Activated CD8-positive, alpha-beta memory T cell treated with anti-CD3 and anti-CD28 coated beads, Interleukin-2, amount 50 U/mL, for 24 hours (primary cell): Measurements from ENCODE around the gene SPACA1.
"Not testable (repeated sequence)": the region's sequence is repeated elsewhere in the genome, so short reads cannot be mapped to it uniquely, and the experiment has no call there.

Experiments used
- DNase-seq: peaks from one replicate; pipeline ENCODE4 v3.0.0-alpha.2; 2020; ENCODE audit errors: extremely low read depth

SPACA1 gene, protein sequence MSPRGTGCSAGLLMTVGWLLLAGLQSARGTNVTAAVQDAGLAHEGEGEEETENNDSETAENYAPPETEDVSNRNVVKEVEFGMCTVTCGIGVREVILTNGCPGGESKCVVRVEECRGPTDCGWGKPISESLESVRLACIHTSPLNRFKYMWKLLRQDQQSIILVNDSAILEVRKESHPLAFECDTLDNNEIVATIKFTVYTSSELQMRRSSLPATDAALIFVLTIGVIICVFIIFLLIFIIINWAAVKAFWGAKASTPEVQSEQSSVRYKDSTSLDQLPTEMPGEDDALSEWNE

DNA sequence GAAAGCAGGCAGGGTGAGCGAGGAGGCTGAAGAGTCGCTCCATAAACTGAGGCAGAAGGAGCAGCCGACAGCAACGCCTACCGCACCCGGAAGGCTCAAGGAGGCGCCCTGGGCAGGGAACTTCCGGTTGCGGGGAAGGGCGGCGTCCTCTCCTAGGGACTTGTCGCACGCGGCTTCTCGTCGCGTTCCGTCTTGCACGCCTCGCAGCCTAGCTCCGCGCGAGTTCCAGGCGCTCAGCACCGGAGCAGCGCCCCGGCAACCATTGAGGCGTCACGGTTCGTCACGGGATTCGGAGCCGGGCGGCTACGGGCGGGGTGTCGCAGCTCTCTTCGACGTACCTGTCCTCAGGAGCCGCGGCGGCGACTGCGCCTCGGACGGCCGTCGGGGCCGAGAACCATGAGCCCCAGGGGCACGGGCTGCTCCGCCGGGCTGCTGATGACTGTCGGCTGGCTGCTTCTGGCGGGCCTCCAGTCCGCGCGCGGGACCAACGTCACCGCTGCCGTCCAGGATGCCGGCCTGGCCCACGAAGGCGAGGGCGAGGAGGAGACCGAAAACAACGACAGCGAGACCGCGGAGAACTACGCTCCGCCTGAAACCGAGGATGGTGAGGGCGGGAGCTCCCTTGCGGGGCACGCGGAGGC, at the start of gene SPACA1:
Gene SPACA1 (plus strand): TSS at position 332 of the 641 bp plus-strand sequence. CDS start 65 bp downstream, at position 397.
- no peak for DNase-seq

DNA sequence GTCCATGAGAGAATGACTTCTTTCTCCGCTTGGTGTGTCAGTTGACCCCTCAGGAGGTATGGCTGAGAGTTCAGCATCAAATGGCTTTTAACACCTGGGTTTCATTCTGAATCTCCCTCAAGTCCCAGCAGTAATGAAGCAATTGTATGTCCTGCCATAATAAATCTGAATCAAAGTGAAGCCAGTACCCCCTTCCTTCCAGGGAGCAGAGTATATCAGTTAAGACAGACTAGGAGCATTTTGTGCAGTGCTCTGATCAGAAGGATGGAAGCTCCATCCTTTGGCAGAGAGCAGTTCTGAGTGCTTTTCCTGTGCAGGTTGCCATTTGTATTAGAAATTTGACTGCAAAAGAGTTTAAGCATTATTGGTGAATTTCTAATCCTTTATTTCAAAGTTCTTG, 46.9 kb upstream of the SPACA1 start:
- DNase-seq = no peak

DNA sequence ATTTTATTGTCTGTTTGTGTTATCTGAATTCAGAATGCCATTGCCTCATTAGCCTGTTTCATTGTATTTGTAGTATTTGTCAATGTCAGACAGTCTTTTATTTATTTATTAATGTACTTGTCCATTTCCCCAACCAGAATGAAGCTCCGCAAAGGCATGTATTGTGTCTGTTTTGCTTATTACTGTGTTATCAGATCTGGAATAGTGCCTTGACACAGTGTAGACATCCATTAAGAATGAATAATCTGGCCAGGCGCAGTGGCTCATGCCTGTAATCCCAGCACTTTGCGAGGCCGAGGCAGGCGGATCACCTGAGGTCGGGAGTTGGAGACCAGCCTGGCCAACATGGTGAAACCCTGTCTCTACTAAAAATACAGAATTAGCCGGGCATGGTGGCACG, 46.4 kb upstream of the SPACA1 start:
- not testable (repeated sequence) for DNase-seq

DNA sequence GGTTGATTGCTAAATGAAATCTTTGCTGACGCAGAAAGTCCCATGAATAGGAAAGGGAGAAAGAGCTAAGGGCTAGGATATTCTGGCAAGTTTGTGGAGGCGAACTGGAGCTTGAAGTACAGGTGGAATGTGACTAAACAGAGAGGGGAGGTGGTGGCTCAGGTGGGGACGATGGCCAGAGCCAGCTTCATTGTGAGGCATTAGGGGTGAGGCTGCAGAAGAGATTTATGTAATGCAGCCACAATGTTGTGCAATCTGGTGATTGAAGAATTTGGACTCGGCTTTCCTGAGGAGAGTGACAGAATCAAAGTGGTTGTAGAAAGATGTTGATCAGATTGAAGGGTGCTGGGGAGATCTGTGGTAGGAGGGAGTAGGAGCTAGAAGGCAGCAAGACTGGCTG, 42.9 kb upstream of the SPACA1 start:
- no peak for DNase-seq

DNA sequence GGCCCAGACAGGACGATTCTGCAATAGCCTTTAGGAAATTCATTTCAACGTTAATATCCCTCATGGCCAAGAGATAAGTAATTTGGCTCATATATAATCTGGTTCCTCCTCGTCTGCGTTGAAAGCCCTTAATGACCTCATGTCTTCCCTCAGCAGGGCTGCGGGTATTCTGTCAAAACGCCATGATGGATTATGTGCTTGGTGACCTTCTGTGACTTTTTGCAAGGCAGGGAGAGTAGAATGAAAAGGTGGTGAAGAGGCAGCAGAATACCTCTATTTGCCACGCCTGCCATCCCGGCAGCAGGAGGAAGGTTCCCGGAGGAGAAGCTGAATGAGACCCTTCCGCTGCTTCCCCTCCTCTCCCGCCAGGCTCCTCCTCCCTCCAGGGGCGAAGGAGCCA, 41.1 kb upstream of the SPACA1 start:
- no peak for DNase-seq

DNA sequence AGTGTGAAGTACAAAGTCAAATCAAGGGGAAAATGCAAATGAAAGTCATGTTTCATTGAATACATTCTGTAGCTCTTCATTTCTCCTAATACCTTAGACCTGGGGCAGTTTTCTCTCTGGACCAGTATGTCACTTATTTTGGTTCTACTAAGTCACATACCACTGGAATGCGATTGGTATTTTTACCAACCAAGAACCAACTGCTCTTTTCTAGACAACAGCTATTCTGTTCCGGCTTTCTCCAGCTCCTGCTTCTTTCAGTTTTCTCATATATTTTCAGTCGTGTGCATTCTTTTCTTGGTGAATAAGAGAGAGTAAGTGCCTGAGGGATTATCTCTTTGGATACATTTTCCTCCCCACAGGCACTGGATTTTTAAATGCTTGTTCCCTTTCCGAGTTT, 39.2 kb upstream of the SPACA1 start:
- no peak for DNase-seq

DNA sequence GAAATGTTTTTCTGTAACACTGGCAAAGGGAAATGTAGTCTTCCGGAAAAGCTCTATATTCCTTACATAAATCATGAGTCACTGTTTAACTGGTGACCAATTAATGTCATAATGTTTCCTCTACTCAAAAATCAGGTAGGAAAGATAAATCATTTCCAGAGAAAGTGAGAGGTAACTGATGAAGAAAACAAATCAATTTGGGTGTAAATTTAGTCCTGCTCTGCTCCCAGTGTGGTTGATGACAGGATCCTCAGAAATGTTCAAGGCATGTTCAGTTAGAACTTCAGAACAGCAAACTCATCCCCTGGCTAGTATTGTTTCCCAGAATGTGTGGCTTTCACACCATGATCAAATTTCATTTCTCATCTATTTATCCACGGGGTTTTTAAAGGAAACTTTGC, 38.8 kb upstream of the SPACA1 start:
- DNase-seq = no peak

DNA sequence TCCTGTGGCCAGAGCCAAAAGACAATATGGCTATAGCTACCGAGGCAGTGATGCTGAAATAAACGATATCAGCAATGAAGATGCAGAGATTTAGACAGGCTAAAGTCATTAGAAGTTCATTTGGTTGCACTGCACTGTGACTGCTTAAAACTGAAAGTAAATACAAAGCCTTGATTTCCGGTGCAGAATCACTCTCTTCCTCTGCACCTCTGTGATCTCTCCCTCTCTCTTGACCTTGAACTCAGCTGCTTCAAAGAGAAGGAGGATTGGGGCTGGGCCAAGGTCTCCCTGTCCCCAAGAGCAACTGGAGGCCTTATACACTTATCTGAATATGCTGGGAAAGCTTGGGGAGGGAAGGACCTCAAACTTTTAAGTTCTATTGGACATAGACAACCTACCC, 34.6 kb upstream of the SPACA1 start:
- DNase-seq = no peak

DNA sequence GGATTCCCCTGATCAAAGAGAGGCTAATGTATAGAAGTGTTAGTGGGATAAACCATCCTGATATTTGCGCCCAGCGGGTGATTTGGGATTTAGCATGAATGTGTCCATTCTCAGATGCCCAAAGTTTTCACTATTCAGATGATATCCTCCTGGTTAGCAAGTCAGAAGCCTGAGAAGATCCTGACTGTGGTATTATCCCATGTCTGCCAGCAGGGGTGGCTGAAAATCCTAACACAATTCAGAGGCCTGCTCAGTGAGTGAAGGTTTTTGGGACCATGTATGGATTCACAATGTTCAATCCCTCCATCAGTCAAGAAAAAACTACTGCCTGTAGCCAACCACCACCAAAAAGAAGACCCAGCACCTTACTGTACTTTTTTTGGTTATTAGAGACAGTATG, 34.1 kb upstream of the SPACA1 start:
- no peak for DNase-seq

DNA sequence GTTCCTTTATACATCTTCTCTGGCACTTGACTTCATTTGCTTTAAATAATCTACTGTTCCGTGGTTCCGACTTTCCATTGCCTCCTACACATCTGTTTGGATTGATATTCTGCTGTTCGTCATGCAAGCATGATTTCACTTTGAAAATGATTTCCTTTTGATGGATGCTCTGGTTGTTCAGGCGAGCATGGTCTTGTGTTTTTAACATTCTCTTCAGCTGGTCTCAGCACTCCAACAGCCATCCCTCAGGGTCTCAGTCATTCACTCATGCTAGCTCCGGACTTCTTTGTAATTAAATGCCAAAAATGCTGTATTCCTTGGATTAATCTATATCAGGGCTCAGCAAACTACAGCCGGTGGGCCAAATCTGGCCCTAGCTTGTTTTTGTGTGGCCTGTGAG, 27.2 kb upstream of the SPACA1 start:
- no peak for DNase-seq

DNA sequence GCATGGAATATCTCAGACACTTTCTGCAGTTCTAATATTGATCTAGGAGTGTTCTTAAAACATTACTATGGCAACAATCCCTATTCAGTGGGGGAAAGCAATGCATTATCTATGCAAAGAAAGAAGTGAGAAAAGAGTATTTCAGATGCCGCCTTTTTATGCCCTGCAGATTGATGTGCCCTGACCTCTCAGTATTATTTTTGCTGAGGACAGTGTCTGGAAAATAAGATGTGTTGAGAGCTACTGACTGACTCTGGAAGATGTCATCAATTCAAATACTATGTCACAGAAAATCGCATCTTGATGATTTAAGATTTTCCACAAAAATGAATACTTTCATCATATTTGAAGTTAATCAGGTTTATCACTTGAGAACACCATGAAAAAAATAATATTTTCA, 22.9 kb upstream of the SPACA1 start:
- DNase-seq = no peak

DNA sequence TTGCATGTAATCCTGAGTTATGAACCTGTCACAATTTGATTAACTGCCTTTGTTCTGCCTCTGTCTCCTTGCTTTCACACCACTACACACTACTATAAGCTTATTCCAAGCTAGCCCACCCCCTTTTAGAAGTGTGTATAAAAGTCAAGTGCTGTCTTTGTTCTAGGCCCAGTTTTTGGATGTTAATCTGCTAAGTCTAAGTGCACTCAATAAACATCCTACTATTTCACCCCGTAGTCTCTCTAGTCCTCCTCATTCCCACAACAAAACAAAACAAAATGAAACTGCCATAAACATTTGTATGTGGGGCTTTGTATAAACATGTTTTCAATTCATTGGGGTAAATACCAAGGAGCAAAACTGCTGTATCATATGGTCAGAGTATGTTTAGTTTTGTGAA, 16.1 kb upstream of the SPACA1 start:
- no peak for DNase-seq

DNA sequence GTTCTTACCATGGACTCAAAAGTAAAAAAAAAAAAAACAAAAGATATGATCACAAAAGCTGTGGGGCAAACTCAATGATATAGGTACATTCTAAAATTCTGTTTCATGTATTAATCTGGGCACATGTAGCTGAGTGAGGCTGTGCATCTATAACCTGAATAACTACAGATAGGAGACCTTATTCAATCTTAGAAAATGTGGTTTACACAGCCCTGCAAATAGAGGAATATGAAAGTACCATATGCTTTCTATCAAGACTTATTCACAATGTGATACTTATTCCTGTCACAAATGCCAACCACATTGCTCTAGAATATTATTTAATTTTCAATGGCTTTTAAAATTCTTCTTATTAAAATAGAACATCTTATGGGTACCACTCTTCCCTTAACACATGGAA, 3.1 kb upstream of the SPACA1 start:
- no peak for DNase-seq

DNA sequence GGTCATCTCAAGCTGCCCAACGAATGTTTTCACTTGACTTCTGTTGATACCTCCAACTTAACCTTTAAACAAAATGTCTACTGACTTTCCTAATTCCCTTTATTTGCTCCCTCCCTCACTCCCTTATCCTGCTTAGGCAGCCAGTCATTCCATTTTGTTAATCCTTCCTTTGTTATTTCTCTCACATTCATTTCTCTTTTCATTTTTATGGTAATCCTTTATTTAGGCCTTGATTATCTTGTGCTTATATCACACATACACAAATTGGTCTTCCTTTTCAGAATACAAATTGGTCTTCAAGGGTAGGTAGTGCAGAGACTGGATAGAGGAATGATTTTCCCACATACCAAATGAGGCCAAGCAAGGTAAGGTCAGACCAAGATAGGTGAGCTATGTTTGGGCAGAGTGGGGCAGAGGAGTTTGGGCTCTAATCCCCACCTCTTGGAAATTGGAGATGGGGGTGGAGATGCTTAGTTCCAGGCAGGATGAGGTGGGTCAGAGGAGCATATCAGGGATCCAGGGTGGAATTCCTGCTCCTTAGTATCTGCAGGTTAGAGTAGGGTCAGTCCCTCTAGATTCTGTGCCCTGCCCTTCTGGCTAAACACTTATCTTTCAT, 2.0 kb upstream of the SPACA1 start:
- no peak for DNase-seq

DNA sequence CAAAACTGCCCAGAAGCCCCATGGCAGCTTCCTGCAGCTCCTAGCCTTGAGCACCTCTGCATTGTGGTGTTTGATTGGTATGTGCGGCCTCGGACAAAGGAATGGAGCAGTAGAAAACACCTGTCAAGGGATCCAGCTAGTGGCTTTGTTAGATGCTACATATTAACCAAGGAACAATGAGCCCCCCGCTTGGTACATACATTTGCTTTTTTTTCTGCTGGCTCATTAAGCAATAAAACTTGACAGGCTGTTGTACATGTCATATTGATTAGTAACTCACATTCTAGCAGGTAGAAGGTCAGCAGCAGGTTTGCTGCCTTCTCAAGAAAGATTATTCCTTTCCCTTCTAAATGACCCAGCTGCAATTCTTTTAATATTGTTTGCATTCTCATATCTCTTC, 937 bp downstream of the SPACA1 start:
- no peak for DNase-seq

DNA sequence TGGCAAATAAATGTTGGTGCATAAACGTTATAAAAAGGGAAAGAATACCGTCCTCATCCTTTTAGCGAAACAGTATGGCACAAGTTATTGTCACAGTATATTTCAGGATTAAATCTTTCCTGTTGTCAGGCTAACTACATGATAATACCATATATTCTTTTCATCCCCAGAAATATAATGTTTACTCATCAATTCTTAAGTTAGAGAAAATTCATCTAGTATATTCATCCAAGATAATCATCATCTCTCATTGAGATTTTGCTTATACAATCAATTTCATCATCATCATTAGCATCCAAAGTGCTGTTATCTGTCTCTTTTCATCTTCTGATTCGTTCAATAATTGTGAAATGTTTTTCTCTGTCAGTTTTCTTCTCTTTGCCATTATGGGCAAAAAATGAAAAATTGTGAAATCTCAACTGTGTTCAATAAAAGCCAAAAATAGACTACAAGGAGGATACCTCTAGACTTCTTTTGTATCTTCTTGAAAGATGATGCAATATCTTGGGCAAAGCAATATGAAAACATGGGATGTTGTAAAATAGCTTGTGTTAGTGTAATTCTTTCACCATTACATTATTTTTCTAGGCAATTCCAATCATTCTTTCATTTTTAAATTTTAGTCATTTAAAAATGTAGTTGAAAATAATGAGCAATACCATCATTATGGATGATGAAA, 2.6 kb downstream of the SPACA1 start:
- DNase-seq = no peak

DNA sequence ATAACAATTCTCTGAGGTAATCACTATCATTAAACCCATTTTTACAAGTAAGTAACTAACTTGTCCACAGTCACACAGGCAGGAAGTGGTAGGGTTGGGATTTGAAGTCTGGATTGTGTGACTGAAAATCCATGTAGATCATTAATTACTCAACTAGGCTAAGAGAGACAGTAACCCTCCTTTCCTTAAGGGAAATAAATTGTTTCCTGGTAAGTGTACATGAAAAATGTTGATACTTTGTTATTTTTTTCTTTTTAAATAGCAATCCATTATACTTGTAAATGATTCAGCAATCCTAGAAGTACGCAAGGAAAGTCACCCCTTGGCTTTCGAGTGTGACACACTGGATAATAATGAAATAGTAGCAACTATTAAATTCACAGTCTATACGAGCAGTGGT, 11.6 kb downstream of the SPACA1 start:
- DNase-seq = no peak

DNA sequence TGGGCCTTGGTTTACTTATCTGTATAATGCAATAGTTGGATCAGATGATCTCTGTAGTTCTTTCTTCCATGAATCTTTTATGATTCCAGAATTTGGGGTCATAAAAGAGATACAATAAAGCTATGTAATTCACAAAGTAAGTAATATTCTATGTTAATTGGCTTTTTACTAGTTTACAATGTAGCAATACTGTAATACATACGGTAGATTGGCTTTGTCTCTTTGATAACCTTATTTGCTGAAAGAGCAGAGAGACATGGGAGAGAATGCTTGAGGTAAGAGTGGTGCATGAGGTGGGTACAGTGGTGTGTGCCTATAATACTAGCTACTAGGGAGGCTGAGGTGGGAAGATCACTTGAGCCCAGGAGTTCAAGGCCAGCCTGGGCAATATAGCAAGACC, 14.7 kb downstream of the SPACA1 start:
- DNase-seq = no peak

DNA sequence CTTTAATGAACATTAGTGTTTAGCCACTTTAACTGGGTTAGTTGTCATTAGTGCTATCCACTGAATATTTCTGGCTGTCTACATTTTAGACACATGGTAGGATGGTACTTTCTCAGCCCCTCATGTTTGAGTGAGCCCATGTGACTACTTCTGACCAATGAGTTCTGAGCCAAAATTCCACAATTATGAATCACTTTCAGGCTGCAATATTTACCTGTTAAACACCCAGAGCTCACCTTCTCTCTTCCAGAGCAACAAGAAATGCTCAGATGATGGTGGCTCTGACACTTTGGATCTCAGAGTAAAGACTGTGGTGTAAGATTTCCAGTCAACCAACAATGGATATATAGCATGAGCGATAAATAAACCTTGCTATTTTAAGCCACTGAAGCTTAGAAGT, 24.8 kb downstream of the SPACA1 start:
- DNase-seq = no peak

DNA sequence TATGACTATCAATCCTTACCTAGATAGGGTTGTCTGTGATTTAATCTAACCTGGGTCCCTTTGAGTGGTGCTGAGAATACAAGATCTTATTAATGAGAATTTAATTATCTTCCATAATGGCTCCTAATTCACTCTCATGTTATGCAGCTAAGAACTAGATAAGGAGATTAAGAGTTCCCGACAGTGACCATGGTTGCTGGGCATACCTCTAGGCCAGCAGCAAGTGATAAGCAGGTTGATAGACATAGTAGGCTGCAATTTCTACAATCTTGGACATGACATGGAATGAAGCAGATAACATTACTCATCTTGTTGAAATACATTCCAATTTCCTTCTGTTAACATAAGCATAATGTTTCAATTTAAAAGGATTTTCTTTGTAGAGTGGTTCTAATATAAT, 27.1 kb downstream of the SPACA1 start:
- DNase-seq = no peak

DNA sequence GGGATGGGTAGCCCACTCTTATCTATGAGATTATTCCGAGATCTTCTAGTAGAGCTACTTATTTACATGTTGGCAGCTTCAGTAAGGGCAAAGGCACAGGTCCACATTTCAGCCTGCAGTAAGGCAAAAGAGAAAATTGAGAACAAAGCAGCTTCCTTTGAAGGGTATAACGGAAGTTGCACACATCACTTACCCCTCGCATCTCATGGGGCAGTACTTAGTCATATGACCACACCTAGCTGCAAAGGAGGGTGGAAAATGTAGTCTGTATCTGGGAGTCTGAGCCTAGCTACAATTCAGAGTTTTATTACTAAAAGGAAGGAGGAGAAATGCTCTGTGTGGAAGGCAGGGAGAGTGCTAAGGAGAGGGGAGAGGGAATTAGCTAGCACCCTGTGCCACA, 29.7 kb downstream of the SPACA1 start:
- DNase-seq = no peak

DNA sequence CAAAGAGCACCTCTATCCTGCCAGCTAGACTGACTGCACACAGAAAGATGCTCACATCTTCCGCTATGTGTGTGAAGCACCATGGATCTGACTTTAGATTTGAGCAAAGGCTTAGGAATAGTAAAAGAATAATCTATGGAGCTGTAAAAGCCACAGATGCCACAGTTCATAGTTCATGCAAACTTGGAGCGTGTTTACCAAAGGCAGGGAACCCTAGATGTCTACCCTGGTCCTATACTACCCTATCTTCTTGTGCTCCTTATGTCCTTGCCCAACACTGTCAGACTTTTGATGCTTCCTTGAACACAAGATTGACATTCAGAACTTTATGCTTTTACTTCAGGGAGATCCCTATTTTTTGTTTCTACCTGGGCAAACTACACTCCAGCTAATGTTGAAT, 39.2 kb downstream of the SPACA1 start:
- DNase-seq = no peak

DNA sequence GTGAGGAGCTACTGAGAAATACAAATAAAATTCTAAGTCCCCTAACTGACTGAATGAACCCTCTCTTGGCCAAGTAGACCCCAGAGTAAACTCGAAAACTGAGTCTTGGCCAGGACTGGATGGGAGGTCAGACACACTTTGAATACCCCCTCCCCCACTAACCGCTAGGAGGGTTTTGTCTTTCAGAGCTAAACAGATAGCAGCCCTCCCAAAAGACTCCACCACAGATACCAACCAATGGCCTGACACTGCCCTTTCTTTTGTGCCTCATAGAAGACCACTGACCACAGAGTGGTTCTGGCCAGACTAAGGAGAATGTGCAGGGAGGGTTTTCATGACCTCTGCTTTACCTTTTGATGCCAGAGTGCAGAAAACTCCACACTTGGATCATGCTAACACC, 42.1 kb downstream of the SPACA1 start:
- DNase-seq = no peak
